Peyer's patch (tissue), 4 donors: ENCODE data around the gene SRM.

Experiments used
- POLR2A ChIP-seq, 2 donors: fragments of 450-650 bp; IDR thresholded peaks; one replicate each; pipeline ENCODE4 v1.5.1; 2017; ENCODE audit warnings: antibody characterized with exemption in 2 of 2, mild to moderate bottlenecking in 2 of 2, moderate library complexity in 2 of 2
- TF ChIP-seq, protein P1 (sequence below), 6 experiments: fragments of 450-650 bp in 4 of 6; fragments of 200-600 bp in 2 of 6; sonication (generic) in 1 of 6; IDR thresholded peaks; one replicate each; pipeline ENCODE4 v1.5.1; 2017 to 2019; ENCODE audit warnings: antibody characterized with exemption in 6 of 6, mild to moderate bottlenecking in 3 of 6, moderate library complexity in 1 of 6

DNA sequence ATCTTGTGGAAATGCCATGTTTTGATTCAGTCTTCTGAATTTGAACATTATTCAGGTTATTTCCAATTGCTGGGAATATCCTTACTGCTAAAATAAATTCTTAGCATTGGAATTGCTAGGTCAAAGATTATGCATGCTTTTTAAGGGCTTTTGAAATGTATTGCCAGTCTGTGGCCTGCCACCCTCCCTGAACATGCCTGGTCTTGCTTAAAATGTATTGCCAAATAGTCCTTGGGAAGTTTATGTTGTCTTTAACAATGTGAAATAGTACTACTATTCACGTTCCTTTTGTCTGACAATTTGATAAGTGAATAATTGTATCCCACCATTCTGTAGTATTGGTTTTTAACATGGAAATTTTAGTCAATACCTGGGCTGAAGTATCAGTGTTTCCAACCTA is 33.8 kb downstream of the SRM start:
- TF ChIP-seq POLR2A (IDR thresholded peaks at IDR 0.05): no peak
- TF ChIP-seq, protein P1, sequence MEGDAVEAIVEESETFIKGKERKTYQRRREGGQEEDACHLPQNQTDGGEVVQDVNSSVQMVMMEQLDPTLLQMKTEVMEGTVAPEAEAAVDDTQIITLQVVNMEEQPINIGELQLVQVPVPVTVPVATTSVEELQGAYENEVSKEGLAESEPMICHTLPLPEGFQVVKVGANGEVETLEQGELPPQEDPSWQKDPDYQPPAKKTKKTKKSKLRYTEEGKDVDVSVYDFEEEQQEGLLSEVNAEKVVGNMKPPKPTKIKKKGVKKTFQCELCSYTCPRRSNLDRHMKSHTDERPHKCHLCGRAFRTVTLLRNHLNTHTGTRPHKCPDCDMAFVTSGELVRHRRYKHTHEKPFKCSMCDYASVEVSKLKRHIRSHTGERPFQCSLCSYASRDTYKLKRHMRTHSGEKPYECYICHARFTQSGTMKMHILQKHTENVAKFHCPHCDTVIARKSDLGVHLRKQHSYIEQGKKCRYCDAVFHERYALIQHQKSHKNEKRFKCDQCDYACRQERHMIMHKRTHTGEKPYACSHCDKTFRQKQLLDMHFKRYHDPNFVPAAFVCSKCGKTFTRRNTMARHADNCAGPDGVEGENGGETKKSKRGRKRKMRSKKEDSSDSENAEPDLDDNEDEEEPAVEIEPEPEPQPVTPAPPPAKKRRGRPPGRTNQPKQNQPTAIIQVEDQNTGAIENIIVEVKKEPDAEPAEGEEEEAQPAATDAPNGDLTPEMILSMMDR (IDR thresholded peaks at IDR 0.05): no peak
